Activated CD4-positive, CD25-positive, alpha-beta regulatory T cell treated with anti-CD3 and anti-CD28 coated beads, Interleukin-2, amount 50 U/mL, for 24 hours (primary cell): ENCODE measurements around the gene ZYG11A.

ENCODE experiments used
- ATAC-seq, 2 donors: fragments of 150-1000 bp; cut with Tn5 transposase; one replicate each; pipeline ENCODE4 v1.10.0; 2021; ENCODE audit warnings: mild to moderate bottlenecking in 1 of 2, moderate library complexity in 1 of 2

Gene ZYG11A

DNA sequence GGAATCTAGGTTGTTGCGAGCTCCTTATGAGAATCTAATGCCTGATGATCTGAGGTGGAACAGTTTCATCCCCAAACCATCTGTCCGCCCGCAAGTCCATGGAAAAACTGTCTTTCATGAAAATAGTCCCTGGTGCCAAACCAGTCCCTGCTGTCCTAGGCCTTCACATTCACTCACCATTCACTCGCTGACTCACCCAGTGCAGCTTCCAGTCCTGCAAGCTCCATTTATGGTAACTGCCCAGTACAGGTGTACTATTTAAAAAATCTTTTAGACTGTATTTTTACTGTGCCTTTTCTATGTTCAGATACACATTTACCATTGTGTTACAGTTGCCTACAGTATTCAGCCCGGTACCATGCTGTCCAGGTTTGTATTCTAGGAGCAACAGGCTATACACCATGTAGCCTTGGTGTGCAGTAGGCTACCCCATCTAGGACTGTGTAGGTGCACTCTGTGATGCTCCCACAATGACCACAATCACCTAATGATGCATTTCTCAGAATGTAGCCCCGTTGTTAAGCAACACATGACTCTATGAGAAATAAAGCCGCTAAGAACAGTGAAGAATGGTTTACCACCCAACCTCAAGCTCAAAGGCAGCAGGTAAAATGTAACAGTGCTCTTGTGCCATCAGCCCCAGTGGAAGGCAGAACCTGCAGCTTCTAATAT, 76.6 kb downstream of the ZYG11A start:
- ATAC-seq, result peak; percentile 33 to 37

DNA sequence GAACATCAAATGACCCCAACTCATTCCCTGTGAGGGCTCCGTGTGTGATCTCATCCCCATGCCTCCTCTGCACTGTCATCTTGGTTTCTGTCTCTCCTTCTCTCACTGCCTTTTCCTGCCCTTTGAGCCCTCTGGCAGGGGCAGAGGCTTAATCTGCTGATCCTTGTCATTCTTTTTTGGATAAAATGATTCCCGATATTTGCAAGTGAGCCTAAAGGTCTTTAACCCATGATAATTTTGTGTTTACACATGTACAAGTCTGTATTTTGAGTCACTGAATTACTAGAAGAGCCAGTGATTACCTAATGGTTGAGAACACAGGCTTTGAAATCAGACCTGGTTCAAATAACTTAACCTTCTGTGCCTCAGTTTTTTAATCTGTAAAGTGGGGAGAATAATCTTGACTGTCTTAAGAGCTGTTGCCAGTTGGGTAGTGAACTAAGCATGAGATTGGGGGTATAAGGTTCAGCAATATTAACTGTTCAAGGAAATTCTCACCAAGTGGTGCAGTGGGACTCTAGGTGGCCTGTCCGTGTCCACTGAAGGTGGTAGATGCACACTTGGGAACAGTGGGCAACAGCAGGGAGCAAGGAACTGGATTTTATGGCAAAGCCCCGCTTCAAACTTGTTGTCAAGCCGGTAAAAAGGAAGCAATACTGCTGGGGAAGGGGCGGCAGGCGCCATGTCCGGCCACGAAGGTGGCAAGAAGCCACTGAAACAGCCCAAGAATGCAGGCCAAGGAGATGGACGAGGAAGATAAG, 77.3 kb downstream of the ZYG11A start:
- ATAC-seq, result no peak

DNA sequence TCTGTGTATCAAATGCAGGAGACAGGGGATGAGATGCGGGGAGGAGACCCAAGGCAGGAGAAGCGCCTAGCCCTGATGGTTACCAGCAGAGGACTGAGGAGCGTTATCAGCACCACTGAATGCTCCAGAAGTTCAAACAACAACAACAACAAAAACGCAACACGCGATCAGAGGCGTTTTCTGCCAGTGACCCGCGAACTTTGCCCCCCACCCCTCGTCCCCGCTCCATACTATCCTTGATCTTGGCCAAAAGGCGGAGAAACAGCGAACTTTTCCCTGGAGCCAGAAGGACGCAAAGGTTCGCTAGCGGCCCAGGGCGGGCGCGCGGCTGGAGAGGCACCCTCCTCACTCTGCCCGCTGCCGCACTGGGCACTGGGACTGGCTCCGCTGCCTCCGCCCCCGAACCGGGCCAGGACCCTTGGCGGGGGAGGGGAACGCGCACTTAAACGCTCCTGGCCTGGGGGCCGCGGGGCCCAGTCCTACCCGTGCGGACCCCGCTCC, 78.3 kb downstream of the ZYG11A start:
- ATAC-seq, result no peak

DNA sequence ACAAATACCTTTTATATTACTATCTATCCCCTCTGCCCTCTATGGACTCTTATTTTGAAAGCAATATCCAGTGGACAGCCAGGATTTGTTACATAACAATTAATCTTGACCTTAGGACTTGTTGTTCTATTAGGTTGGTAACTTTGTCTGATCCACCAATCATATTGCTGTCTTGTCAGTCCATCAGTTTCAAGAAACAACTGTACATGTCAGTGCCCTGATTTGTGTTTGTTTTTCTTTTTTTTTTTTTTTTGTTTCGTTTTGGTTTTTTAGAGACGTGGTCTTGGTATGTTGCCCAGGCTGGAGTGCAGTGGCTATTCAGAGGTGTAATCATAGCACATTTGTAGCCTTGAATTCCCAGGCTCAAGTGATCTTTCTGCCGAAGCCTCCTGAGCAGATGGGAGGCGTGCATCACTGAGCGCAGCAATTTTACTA, 83.0 kb downstream of the ZYG11A start:
- no peak for ATAC-seq

DNA sequence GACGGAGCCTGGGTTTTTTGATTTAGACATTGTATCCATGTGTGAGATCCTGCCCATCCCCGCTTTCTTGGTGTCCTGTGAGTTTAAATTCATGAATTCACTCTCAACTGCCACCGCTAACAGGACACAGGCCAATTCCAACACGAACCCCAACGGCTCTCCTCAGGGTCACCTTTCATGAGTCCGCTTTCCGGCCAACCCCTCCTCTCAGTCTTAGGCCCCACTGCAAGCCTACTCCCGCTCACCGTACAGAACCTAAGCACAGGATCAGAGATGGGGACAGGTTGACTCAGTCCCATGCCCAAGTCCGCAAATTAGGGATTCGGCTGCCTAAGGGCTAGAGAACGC, 84.3 kb downstream of the ZYG11A start:
- ATAC-seq, result peak in 1 of 2 donors; percentile 4

DNA sequence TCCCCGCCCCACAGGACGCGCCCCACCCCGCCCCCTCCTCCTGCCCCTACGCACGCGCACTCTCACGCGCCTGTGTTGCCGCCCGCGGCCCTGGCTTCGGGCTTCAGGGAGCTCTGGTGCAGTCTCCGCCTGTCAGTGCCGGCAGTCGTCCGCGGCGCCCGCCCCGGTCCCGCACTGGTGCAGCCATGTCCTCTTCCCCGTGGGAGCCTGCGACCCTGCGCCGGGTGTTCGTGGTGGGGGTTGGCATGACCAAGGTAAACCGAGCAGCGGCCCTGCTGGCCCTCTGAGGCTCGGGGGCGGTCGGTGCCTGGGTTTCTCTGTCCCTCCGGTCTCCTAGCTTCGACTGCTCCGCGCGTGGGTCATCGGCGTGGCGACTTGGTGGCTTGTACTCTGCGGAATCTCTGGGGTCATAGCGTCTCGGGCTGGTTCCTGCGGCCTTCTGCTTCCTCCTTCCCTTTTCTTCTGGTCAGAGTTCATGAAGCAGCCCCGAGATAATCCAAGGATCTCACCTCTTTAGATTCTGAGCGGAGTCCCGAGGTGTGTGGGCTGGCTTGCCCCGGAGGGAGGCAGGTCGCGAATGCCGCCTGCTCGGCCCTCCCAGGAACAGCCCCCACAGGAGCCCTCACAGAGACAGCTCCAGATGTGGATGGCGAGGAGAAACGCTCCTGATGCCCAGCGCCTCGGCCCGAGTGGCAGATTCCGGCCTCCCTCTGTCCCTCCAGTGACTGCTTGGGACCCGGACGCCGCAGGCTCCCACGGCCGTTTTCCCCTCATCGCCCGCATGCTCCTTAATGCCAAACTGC, 84.9 kb downstream of the ZYG11A start, which contains the start of gene SCP2:
Gene SCP2 (plus strand): TSS at position 65 of the 803 bp plus-strand sequence. CDS start 121 bp downstream, at position 186.
- ATAC-seq, result peak; percentile 92

DNA sequence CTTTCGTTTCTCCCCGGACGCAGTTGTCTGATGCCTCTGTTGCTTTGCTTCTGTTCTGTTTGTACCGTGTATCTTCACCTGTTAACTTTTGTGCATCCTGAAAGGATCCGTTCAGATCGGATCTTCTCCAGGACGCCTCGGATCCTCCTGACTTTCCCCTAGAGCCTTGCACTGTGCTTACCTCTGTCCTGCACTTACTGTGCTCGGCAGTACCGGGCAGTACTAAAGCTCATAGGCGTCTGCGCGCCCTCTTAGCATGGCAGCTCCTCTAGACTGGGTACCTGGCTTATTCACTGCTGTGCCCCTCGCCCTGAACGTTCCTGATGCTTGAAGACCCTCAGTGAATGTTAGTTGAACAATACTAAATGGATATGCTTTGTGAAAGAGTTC, 85.5 kb downstream of the ZYG11A start:
- no peak for ATAC-seq

DNA sequence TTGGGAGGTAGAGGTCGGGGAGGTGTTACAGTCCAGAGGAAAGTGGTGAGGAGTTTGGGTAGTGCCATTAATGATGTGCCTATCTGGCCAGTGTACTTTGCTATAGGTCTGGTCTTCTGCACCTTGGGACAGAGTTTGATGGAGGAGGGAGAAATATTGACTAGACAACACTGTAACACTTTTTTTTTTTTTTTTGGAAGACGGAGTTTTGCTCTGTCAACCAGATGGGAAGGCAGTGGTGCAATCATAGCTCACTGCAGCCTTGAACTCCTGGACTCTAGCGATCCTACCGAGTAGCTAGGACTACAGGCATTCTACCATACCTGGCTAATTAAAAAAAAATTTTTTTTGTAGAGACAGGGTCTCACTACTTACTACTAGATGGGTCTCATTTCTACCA, 86.5 kb downstream of the ZYG11A start:
- no peak for ATAC-seq

DNA sequence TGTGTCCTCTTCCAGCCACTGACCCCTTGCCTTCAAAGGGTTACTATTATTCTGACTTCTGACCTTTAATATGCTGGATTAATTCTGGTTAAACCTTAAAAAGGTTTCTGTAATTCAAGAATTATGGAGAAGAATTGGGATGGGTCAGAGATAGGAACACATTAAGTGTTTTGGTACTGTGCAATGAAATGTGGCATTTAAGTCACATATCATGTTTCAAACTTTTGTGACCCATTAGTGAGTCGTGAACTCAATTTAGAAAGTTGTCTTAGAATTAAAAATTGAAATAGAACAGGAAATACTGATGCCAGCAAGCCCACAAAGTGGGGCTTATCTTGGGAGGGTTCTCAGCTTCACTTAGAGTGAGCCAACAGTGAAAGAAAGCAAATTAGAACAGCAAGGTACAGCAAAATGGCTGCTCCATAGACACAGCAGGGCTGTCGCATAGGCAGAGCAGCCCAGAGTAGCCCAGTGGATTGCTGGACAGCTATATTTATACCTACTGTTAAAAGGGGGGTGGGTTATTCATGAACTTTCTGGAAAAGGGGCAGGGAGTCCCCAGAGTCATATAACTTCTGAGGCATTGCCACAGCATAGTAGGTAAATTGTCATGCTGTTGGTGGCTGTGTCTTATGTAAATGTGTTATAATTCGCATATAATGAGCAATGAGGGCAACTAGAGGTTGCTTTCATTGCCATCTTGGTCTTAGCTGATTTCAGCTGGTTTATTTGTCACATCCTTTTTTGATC, 95.0 kb downstream of the ZYG11A start:
- no peak for ATAC-seq

DNA sequence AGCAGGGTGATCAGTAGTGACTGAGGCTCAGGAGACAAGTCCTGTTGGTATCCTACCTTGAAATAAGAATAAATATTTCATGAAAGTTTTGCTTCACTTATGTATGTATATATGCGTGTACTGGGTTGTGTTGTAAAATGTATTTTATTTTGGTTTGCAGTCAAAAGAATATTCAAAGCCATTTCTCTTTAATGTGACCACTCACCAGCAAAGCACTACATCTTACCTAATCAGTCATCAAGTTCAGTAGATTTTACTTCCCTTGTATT, 95.6 kb downstream of the ZYG11A start:
- no peak for ATAC-seq

DNA sequence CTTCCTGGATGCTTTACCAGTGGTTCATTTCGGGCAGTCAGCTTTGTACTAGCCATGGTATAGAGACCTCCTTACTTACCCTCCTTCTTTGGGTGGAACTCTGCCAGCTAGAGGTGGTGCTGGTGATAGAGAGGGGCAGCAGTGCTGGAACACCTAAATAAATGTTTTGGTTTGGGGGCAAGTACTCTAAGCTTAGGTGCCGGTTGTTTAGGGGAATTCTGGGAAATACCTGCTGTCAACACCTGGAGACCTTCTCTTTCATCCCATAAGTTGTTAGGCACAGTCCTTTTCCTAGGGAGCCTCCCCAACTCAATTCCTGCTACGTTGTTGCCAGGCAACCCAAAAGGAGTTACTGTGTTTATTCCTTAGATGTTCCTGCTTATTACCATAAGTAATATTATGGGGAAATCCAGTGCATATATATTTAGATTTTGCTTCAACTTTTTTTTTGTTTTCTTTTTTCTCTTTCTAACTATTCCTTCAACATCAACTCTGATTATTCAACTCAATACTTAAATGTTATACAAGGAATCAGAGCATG, 101.4 kb downstream of the ZYG11A start:
- no peak for ATAC-seq

DNA sequence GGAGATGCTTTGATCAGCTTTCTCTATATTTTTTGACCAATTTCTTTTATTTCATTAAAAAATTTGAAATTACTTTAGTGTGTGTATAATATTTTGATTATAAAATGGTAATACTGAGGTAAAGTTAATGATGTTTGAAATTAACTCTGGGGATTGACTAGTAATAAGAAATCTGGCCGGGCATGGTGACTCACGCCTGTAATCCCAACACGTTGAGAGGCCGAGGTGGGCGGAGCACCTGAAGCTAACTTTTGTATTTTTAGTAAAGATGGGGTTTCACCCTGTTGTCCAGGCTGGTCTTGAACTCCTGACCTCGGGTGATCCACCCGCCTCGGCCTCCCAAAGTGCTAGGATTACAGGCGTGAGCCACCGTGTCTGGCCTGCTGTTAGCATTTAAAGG, 102.0 kb downstream of the ZYG11A start:
- ATAC-seq, result no peak
